GM12878 (cell line): ENCODE measurements around the gene RECQL5. TPM values are rescaled to one million over a fixed set of nuclear protein-coding genes. Genes with fewer than 3 reads are reported as not detected.

Experiments used
- ATAC-seq: fragments of 200-7000 bp; cut with Tn5 transposase; 3 replicates; pipeline ENCODE4 v1.9.1; 2020; ENCODE audit warnings: mild to moderate bottlenecking, moderate library complexity
- BruUV-seq: library from RNA; stranded (reverse); fragments of 400-500 nt; replicated peaks from 2 replicates; lab custom pipeline; 2021; lab: Mats Ljungman, UMichigan
- CTCF ChIA-PET: fragments of 300-600 bp; sonication (Branson Sonifier 250); formaldehyde crosslinking; extraction: SDS; loops from one replicate; lab custom pipeline; 2021; ENCODE audit warnings: inconsistent platforms; lab: Yijun Ruan, JAX
- POLR2A ChIA-PET: fragments of 350-600 bp; formaldehyde crosslinking; extraction: SDS; loops from one replicate; lab custom pipeline; 2021; ENCODE audit warnings: inconsistent platforms; lab: Charles Lee
- RAD21 ChIA-PET: fragments of 300-600 bp; sonication (Branson Sonifier 250); formaldehyde crosslinking; loops from one replicate; lab custom pipeline; 2023; ENCODE audit warnings: antibody characterized with exemption; ENCODE audit not compliant: unreplicated experiment; lab: Charles Lee
- SMC1A ChIA-PET: fragments of 300-600 bp; sonication (Branson Sonifier 250); formaldehyde crosslinking; loops from one replicate; lab custom pipeline; 2023; ENCODE audit not compliant: unreplicated experiment, uncharacterized antibody; lab: Charles Lee
- DNase-seq: peaks from one replicate; pipeline ENCODE4 v3.0.0-alpha.2; 2011; ENCODE audit warnings: low read depth, low spot score
- FAIRE-seq: peaks from 3 replicates; lab custom pipeline; 2011; peaks lifted over from hg19 to GRCh38; lab: Jason Lieb, UNC
- H2AFZ ChIP-seq: 2 replicates; pipeline ENCODE4 v1.6.0; 2011; ENCODE audit warnings: low read depth, low read length, control low read depth; ENCODE audit not compliant: control insufficient read depth
- H3K27ac ChIP-seq: 2 replicates; pipeline ENCODE4 v1.5.1; 2011; ENCODE audit warnings: control low read depth; ENCODE audit not compliant: control insufficient read depth, insufficient read depth
- H3K27me3 ChIP-seq, 2 experiments: replicated peaks in 1 of 2; 2 replicates each; pipeline versions ENCODE4 v1.6.0 to v1.6.1; 2011; ENCODE audit warnings: low read length in 1 of 2; ENCODE audit not compliant: control insufficient read depth in 2 of 2, insufficient read depth in 2 of 2
- H3K36me3 ChIP-seq, 2 experiments: 2 replicates each; pipeline ENCODE4 v1.5.1; 2011; ENCODE audit warnings: low read length in 1 of 2; ENCODE audit not compliant: control insufficient read depth in 2 of 2, insufficient read depth in 2 of 2
- H3K4me1 ChIP-seq: 2 replicates; pipeline ENCODE4 v1.6.1; 2011; ENCODE audit warnings: mild to moderate bottlenecking, low read length, moderate library complexity, mixed read lengths; ENCODE audit not compliant: control insufficient read depth, insufficient read depth
- H3K4me2 ChIP-seq: 2 replicates; pipeline ENCODE4 v1.6.0; 2011; ENCODE audit warnings: control low read depth; ENCODE audit not compliant: control insufficient read depth, insufficient read depth
- H3K4me3 ChIP-seq: fragments of 200-600 bp; sonication (generic); 2 replicates; pipeline ENCODE4 v1.5.1; 2016
- H3K79me2 ChIP-seq: 2 replicates; pipeline ENCODE4 v1.6.0; 2011; ENCODE audit warnings: low read length; ENCODE audit not compliant: control insufficient read depth, insufficient read depth
- H3K9ac ChIP-seq: 2 replicates; pipeline ENCODE4 v1.8.0; 2011; ENCODE audit warnings: low read length, control low read depth, mixed read lengths; ENCODE audit not compliant: control insufficient read depth, insufficient read depth
- H3K9me3 ChIP-seq: replicated peaks from 3 replicates; pipeline ENCODE4 v1.5.1; 2011; ENCODE audit warnings: mild to moderate bottlenecking, low read length; ENCODE audit not compliant: control insufficient read depth, insufficient read depth
- H4K20me1 ChIP-seq: 2 replicates; pipeline ENCODE4 v1.6.0; 2011; ENCODE audit not compliant: control insufficient read depth, insufficient read depth
- BMI1 ChIP-seq: fragments of 450-650 bp; IDR thresholded peaks from 2 replicates; pipeline ENCODE4 v1.6.1; 2016; ENCODE audit warnings: mild to moderate bottlenecking, moderate library complexity, borderline replicate concordance
- JUNB ChIP-seq: IDR thresholded peaks from 2 replicates; pipeline ENCODE4 v1.6.1; 2016; ENCODE audit warnings: antibody characterized with exemption, mild to moderate bottlenecking
- JUND ChIP-seq: IDR thresholded peaks from 2 replicates; pipeline ENCODE4 v1.6.1; 2012; ENCODE audit warnings: low read depth, mild to moderate bottlenecking, low read length, improper control_type of control experiment, moderate library complexity
- NFIC ChIP-seq: IDR thresholded peaks from 2 replicates; pipeline ENCODE4 v1.6.1; 2012; ENCODE audit warnings: low read depth, mild to moderate bottlenecking, inconsistent platforms, low read length, moderate library complexity
- NRF1 ChIP-seq: conservative IDR thresholded peaks from 2 replicates; pipeline ENCODE4 v1.6.1; 2011; ENCODE audit warnings: mild to moderate bottlenecking, low read depth, low read length, improper control_type of control experiment
- SIN3A ChIP-seq: IDR thresholded peaks from 2 replicates; pipeline ENCODE4 v1.6.1; 2012; ENCODE audit warnings: low read depth, low read length, improper control_type of control experiment
- ZNF384 ChIP-seq: IDR thresholded peaks from 2 replicates; pipeline ENCODE4 v1.6.1; 2012; ENCODE audit warnings: low read depth, mild to moderate bottlenecking, low read length, improper control_type of control experiment, borderline replicate concordance
- WGBS: methylation state at CpG from one replicate; pipeline ENCODE4 v1.1.6; 2016; ENCODE audit warnings: low lambda C conversion rate; ENCODE audit not compliant: insufficient replicate concordance, insufficient coverage; ENCODE audit errors: missing lambda C conversion rate; 5-methylcytosine and 5-hydroxymethylcytosine counted together
- in situ Hi-C: fragments of 300-500 bp; cut with MboI; formaldehyde crosslinking; loops from 9 replicates; pipeline ENCODE4 v1.14.3; 2018; ENCODE audit warnings: mixed read lengths
- intact Hi-C: fragments of 100-400 bp; cut with micrococcal nuclease; formaldehyde crosslinking; loops from one replicate; pipeline ENCODE4 v1.14.2; 2022; ENCODE audit not compliant: unreplicated experiment
- polyA plus RNA-seq, 11 experiments: library from polyadenylated mRNA; depleted of rRNA in 4 of 11; unstranded in 6 of 11; stranded (reverse) in 5 of 11; fragments of >200 nt; fragmentation: Nextera tagmentation in 4 of 11; fragmentation: Illumina TruSeq in 1 of 11; extraction: Ambion mirVana in 4 of 11; extraction: Trizol in 1 of 11; gene quantifications; 1 replicate in 1 of 11; 2 replicates in 10 of 11; pipeline versions ENCODE4 v1.2.1 to v1.2.3, GENCODE V29; 2011 to 2016; ENCODE audit warnings: inconsistent platforms in 2 of 11, missing spikeins in 2 of 11, low read depth in 1 of 11
- total RNA-seq, 4 experiments: library from RNA; depleted of rRNA in 3 of 4; stranded (reverse); fragments of >200 nt in 3 of 4; fragmentation: Illumina TruSeq in 1 of 4; extraction: Trizol in 1 of 4; gene quantifications; 2 replicates each; pipeline versions ENCODE4 v1.2.1 to v1.2.3, GENCODE V29; 2013 to 2021

Gene RECQL5
- total and polyA plus RNA-seq, 10 of the 15 experiments (the other 5 are each of a cell fraction or from before 2014, with no cell fraction given): 3.6 to 30.6 (median 20.1) TPM

GRCh38 chr17:75654176-75654575, 12.8 kb downstream of the RECQL5 start:
- Histone ChIP-seq H3K4me2 (no peak overlapping the region), H3K79me2 (no peaks in the 10 kb centered on the region), H3K4me1 (peaks cover 5% of the 10 kb centered on the region; the same call in 1 of the 2 replicates), H4K20me1 (no peaks in the 10 kb centered on the region), H3K9me3 (no peaks in the 10 kb centered on the region), H3K36me3 (peaks cover 3 to 6% of the 10 kb centered on the region in 2 experiments; a peak in 3 of 4 replicates), H3K27me3 (no peaks in the 10 kb centered on the region), H3K27ac (no peak overlapping the region), H2AFZ (no peak overlapping the region), H3K4me3 (no peak overlapping the region), H3K9ac (no peak overlapping the region)
- ATAC-seq (no peak), FAIRE-seq (no peak), DNase-seq (no peak)
- ChIA-PET CTCF (interaction anchor here (0.8 to 19.5 kb wide), 17 partner anchors 9 to 222 kb away, joined by 3 to 349 read pairs (median 4); partner anchors contain the start of genes RECQL5 and SMIM5), SMC1A (interaction anchor here (0.7 to 4.7 kb wide), 9 partner anchors 9 to 115 kb away, joined by 3 to 32 read pairs (median 4); partner anchors contain the start of gene SMIM5), RAD21 (interaction anchor here (0.7 to 5.6 kb wide), 5 partner anchors 9 to 94 kb away, joined by 3 to 30 read pairs (median 6); partner anchors contain the start of gene SMIM5), POLR2A (interaction anchor here (0.6 to 2.8 kb wide), 5 partner anchors 9 to 225 kb away, joined by 4 to 8 read pairs (median 5); partner anchors contain the start of genes RECQL5, SAP30BP and SMIM5)
- intact Hi-C loops (no loop called here), in situ Hi-C loops (no loop called here)
- no peak for TF ChIP-seq NFIC
- no peak for TF ChIP-seq JUND
- TF ChIP-seq NRF1: no peak
- no peak for TF ChIP-seq ZNF384
- no peak for TF ChIP-seq SIN3A
- no peak for TF ChIP-seq BMI1
- TF ChIP-seq JUNB: no peak
- WGBS: 75% methylated on average over 2 of the region's 2 CpGs
- no TSS peak for BruUV-seq
